ENCODE results near the gene LAMC1. TPM values are rescaled to one million over a fixed set of nuclear protein-coding genes. Genes with fewer than 3 reads are reported as not detected.

The LAMC1 gene
- total RNA-seq, 4 donors from 2014 or later = 76.9 to 159 (median 81.0) TPM

GRCh38 chr1:183159960-183160359 is 136.7 kb downstream of the LAMC1 start:
- DNase-seq (ENCODE audit: low spot score in 2 of 2) = peak in 1 of 2 donors; percentile 76
- WGBS, 2 donors = 50 to 54% methylated on average over 9 of the region's 9 CpGs
- H3K4me3 ChIP-seq (ENCODE audit: low read depth, poor library complexity, severe bottlenecking) = no peak overlapping the region
- intact Hi-C loops (cut with DNase I; ENCODE audit: low total_unique reads) = no loop called here
- TF ChIP-seq CTCF (IDR thresholded peaks at IDR 0.05) = no peak
- TF ChIP-seq POLR2A (IDR thresholded peaks at IDR 0.05) = no peak

- TF ChIP-seq POLR2A (IDR thresholded peaks at IDR 0.05) = no peak
- TF ChIP-seq CTCF (IDR thresholded peaks at IDR 0.05) = no peak
- H3K4me3 ChIP-seq (ENCODE audit: low read depth, poor library complexity, severe bottlenecking) = no peak overlapping the region
- intact Hi-C loops (cut with DNase I; ENCODE audit: low total_unique reads) = no loop called here
- DNase-seq (ENCODE audit: low spot score in 2 of 2) = no peak
- WGBS, 2 donors = 78 to 81% methylated on average over 3 of the region's 3 CpGs
These were observed 138.2 kb downstream of the LAMC1 start for GRCh38 chr1:183161391-183161790.

DNA sequence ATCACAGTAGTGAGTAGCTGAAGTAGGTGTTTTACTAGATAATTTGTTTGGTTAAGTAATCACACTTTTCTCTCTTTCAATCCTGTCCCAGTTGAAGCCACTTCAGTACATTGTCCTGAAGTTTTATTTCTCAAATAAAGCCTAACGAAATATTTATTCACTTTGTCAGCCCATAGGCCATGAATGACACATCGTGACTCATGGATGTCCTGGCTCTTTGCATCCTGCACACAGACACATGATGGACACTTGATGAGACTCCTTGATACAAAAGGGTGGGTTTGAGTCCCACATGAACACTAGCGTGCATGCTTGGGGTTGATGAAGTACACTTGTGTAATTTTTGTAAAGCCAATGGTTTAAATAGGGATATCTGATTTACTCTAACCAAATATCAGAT is 140.1 kb downstream of the LAMC1 start:
- WGBS, 2 donors = 81 to 84% methylated on average over 3 of the region's 3 CpGs
- intact Hi-C loops (cut with DNase I; ENCODE audit: low total_unique reads) = no loop called here
- H3K4me3 ChIP-seq (ENCODE audit: low read depth, poor library complexity, severe bottlenecking) = no peak overlapping the region
- no peak for DNase-seq (ENCODE audit: low spot score in 2 of 2)
- TF ChIP-seq CTCF (IDR thresholded peaks at IDR 0.05) = no peak
- TF ChIP-seq POLR2A (IDR thresholded peaks at IDR 0.05) = no peak

DNA sequence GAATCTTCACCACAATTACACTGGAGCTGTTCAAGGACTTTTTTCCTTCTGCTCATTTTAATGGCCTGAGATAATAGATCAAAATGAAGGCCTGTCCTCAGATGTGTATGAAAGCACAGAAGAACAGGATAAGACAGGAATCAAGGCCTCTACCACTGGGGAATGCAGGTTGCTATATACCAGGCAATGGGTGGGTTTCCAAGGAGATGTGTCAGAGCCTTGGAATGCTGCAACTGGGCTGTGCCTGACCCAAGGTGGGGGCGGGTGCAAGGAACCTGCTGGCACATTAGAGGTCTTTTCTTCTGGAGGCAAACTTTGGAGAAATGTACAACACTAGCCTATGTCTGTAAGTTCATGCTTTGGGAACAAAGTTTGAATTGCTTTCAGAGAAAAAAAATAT is 141.1 kb downstream of the LAMC1 start:
- 58 to 59% methylated on average over 1 of the region's 1 CpG for WGBS, 2 donors
- intact Hi-C loops (cut with DNase I; ENCODE audit: low total_unique reads) = no loop called here
- H3K4me3 ChIP-seq (ENCODE audit: low read depth, poor library complexity, severe bottlenecking) = no peak overlapping the region
- DNase-seq (ENCODE audit: low spot score in 2 of 2) = no peak
- TF ChIP-seq POLR2A (IDR thresholded peaks at IDR 0.05) (no peak), CTCF (IDR thresholded peaks at IDR 0.05) (no peak)

- WGBS, 2 donors = 74 to 86% methylated on average over 4 of the region's 4 CpGs
- TF ChIP-seq CTCF (IDR thresholded peaks at IDR 0.05) (no peak), POLR2A (IDR thresholded peaks at IDR 0.05) (no peak)
- H3K4me3 ChIP-seq (ENCODE audit: low read depth, poor library complexity, severe bottlenecking) = no peak overlapping the region
- intact Hi-C loops (cut with DNase I; ENCODE audit: low total_unique reads) = no loop called here
- no peak for DNase-seq (ENCODE audit: low spot score in 2 of 2)
These were observed 141.7 kb downstream of the LAMC1 start for GRCh38 chr1:183164963-183165362.

DNA sequence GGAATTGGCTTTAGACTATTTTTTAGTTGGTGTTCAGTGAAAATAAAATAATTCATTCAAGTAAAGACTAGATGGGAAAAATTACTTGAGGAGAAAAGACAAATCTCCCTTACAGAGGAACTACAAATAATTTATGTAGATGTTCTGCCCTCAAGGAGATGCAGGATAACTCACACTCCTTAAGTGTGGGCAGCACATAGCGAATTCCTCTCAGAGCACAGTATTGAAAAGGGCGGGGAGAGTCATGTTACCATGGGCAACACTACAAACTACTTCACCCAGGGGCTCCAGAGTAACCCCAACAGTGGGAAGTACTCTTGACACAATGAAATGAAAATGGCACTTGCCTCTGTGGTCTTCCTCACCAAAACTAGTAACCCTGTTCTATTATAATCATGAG is 142.2 kb downstream of the LAMC1 start:
- no peak overlapping the region for H3K4me3 ChIP-seq (ENCODE audit: low read depth, poor library complexity, severe bottlenecking)
- TF ChIP-seq POLR2A (IDR thresholded peaks at IDR 0.05) = no peak
- no peak for TF ChIP-seq CTCF (IDR thresholded peaks at IDR 0.05)
- no peak for DNase-seq (ENCODE audit: low spot score in 2 of 2)
- intact Hi-C loops (cut with DNase I; ENCODE audit: low total_unique reads) = no loop called here
- whole genome bisulfite sequencing, 2 donors = 79 to 81% methylated on average over 2 of the region's 2 CpGs

Measured in lower leg skin (tissue), 4 donors.